GM04504 (cell line): ENCODE results near the gene SYCP3.
"Not testable (repeated sequence)": the region's sequence is repeated elsewhere in the genome, so short reads cannot be mapped to it uniquely, and the experiment has no call there.

Source experiments
- DNase-seq: peaks from one replicate; pipeline ENCODE4 v3.0.0-alpha.2; 2012; ENCODE audit warnings: low read depth

The SYCP3 gene

DNA sequence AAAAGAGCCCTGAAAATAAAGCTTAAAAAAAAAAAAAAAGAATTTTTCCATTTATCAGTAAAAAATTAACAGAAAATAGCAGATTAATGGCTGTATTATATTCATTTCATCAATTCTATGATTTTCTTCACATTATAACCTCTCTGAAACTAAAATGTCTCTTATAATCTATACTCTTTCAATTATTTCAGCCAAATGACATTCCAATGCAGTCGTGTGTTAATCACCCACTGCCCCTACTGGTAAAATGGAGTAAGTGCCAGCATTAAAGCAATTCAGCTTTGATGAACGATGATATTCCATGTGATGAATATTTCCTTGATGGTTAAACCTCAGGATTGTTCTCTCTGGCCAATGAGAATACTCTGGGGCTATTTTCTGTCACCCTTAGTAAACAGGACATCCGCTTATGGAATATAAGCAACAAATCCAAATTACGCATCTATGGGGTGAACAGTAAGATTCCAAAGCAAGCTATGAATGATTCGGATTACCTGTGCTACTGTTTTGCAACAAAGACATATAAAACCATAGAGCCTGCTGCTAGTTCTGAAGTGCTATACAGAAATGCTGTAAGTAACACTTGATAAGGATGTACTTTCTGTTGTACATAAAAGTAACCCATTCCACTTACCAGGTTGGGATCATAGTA lies 20.3 kb upstream of the SYCP3 start:
- DNase-seq, result no peak

DNA sequence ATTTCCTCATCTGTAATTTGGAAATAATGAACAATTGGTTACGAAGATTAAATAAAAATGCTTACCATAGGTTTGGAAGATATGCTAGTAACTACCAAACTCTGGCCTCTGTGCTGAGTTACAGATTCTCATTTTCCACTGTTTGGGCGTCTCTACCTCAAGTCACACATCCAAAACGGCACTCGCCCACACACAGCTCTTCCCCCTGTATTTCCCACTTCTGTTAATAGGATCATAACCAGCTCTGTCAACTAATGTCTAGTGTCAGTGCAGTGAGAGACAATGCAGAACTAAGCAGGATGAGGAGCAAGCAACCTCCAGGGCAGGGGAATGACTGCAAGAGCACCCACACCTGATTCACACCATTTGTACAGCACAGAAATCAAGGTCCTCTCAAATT lies 10.9 kb upstream of the SYCP3 start:
- no peak for DNase-seq

DNA sequence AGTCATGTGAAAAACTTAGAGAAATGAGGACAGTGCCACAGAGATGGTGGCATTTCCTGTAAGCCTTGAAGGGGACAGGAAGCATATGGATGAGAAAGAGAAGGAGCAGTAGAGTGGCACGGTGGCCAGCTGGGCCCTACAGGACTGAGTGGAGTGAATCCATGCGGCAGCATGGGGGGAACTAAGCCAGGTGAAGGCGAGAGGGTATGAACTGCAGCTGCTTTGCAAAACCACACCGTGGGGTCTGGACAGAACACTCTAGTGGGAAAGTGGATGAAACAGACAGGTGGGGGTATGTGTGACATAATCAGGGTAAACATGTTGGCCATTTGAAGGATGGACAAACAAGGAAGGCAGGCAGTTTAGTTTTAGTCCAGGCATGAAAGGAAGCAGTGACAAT lies 10.4 kb upstream of the SYCP3 start:
- DNase-seq, result no peak

DNA sequence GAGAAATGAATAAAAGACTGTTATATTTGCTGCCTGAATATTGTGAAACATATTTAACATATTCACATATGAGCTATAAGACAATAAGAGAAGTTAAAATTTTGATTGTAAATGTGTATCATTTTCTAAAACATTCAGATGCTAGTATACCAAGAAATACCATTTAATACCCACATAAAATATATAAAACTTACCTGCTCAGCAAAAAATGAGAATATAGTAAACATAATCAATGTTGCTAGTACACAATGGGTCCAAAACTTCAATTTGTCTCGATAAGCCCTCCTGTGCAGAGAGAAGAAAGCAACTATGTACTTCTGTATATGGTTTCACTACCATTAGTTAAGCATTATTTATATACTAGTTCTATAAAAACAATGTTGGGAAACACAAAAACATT lies 9.6 kb upstream of the SYCP3 start:
- DNase-seq, result no peak

DNA sequence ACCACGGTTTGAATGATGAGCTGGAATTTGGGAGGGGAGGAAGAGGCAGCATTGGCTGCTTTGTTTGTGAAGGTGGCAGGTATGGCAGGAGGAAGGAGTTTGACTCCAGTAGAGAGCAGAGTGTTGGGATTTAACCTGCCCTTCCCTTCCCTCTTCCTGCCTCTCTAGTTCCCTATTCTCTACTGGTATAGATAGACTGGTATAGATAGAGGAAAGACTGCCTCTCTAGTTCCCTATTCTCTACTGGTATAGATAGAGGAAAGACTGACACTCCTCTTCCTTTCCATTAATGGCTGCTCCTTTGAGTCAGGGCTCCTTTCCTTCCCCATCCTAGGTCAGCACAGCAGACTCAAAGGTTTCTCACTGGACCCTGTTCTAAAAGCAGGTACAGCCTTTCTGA lies 8.4 kb upstream of the SYCP3 start:
- DNase-seq, result no peak

DNA sequence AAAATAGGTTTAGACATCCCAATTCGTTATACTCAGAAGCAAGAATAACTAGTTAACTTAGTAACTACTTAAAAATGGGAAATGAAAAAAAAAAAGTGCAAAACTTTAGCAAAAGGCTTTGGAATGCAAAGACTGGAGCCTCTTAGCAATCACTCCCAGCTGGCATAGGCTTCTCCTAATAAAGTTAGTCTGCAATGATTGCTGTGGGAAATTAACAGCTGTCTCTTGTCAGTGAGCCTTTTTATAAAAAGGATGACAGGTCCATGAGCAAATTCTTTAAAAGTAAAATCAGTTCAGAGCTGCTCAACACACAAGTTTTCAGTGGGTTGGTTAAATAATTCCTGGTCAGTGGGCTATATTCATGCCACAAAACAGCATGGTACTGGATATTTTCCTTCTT lies 7.4 kb upstream of the SYCP3 start:
- peak; percentile 4 for DNase-seq

DNA sequence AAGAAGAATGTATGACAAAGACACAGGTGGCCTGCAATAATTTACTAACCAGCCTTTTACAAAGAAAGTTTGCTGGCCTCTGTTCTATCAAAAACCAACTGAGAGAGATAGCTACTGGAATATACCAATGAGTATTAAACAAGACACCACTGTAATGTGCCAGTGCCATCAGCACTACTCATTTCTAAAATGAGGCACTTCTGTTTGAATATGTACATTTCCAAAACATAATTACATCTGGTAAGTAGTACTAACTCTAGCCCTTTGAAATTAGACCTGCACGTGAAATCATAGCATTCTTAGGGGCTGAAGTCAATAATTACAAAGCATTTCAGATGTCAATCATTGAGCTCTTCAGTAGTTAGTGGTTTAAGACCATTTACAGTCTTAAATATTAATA lies 6.9 kb upstream of the SYCP3 start:
- DNase-seq, result no peak

DNA sequence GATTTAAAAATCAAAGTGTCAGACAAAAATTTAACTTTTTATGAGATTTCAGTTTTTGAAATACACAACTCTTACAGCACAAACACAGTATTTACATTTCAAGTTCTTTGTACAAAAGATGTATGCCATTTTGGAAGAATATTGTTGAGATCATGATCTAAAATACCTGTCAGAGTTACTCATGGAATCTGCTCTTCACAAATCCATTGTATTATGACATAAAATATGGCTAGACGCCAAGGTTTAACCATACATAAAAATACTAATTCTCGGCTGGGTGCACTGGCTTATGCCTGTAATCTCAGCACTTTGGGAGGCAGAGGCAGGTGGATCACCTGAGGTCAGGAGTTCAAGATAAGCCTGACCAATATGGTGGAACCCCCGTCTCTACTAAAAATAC lies 6.2 kb upstream of the SYCP3 start:
- DNase-seq, result no peak

DNA sequence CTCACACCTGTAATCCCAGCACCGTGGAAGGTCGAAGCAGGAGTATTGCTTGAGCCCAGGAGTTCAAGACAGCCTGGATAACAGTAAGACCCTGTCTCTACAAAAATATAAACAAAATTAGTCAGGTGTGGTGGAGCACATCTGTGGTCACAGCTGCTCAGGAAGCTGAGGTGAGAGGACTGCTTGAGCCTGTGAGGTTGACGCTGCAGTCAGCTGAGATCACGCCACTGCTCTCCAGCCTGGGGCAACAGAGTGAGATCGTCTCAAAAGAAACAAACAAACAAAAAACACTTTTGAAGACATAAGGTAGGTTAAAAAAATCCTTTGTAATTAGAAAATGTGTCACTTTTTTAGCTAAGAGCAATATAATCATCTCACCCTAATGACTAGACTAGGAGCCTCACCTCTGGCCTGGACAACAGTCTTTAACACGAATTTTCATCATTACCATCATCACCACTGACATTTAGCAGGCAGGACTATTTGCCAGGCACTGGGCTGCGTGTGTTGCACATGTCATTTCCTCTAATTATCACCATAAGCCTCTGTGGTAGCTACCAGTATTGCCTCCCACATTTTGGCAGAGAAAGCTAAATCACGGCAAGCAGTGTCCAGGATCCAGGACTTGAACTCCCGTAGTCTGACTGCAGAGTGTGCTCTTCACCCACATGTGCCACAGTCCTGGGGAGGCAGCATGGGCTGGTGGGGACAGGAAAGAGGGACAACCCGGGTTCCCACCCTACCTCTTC lies 4.6 kb upstream of the SYCP3 start:
- no peak for DNase-seq

DNA sequence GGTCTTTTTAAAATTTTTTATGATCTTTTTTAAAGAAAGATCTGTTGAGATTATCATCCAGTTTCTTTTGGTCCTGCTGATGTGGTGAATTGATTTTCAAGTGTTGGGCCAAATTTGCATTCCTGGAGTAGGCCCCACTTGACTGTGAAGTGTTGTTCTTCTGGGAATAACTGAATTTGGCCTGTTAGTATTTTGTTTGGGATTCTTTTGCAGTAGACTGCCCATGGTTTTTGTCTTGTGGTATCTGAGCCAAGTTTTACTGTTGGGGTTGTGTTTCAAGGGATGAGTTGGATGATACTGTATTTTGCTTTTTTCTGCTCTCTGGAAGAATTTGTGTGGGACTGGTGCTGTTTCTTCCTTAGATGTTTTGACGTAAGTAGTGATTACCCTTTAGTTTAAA lies 4.0 kb upstream of the SYCP3 start:
- no peak for DNase-seq

DNA sequence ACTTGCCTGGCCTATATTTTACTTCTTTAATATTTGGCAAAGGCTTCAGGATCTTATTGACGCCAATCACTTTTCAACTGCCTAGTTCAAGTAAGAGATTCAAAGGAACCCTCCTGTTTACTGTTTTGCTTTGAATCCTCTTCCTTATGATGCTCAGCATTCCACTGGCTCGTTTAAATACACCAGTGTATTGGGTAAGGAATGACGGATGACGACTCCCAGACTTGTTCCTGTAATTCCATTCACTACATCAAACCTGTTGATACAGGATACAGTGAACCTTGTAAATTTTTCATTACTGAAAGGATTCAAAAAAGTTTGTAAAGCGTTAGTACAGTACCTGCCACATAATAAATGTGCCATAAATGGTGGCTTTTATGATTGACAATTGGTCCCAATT lies 1.7 kb upstream of the SYCP3 start:
- no peak for DNase-seq

DNA sequence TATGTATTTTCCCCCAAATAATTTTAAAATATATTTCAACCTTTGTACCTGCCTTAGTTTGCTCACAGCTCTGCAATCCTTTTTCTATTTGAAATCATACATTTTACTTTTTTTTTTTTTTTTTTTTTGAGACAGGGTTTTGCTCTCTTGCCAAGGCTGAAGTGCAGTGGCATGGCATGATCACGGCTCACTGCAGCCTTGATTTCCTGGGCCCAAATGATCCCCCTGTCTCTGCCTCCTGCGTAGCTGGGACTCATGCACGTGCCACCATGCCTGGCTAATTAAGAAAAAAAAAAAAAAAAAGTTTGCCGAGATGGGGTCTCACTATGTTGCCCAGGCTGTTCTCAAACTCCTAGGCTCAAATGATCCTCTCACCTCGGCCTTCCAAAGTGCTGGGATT lies 1.3 kb upstream of the SYCP3 start:
- no peak for DNase-seq

DNA sequence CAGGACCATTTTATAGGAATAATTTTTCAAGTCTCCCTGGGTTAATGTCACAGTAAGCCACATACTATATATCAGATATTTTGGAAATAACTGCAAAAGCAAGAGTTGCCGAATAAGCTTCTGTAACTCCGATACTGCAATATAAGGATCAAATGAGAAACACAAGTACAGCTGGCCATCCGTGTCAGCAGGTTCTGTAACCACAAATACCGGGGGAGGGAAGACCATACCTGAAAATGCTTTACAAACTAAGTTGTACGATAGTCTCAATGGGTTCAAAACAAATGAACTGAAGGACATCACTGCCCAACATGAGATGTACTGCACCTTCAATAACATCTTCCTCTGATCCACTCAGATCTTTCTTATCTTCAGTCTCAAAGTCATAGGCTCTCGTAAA lies 1.8 kb downstream of the SYCP3 start:
- DNase-seq, result no peak

DNA sequence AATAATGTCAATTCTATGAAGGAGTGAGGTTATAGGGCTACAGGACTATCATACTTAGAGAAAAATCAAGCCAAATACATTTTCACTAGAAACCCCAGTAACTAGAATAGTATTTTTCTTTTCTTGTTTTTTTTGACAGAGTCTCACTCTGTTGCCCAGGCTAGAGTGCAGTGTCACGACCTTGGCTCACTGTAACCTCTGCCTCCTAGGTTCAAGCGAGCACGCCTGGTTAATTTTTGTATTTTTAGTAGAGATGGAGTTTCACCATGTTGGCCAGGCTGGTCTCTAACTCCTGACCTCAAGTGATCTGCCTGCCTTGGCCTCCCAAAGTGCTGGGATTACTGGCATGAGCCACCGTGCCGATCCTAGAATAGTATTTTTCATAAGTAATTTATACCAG lies 4.8 kb downstream of the SYCP3 start:
- DNase-seq, result not testable (repeated sequence)

DNA sequence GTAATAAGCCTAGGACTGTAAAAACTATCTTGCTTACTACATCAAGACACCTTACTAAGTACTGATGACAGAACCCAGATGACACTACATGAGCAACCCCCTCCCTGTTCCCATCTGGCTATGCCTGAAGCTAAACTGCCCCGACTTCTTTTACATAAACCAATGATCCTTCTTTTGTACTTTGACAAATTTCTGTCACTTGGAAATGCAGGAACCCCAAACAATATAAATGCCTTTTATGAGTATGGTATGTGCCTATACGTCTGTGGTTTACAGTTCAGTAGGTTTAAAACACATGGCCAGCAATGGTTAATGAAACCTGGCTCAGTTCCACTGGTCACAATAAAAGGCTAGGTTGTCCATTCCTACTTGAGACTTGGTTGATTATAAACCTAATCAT lies 6.1 kb downstream of the SYCP3 start:
- DNase-seq, result no peak

DNA sequence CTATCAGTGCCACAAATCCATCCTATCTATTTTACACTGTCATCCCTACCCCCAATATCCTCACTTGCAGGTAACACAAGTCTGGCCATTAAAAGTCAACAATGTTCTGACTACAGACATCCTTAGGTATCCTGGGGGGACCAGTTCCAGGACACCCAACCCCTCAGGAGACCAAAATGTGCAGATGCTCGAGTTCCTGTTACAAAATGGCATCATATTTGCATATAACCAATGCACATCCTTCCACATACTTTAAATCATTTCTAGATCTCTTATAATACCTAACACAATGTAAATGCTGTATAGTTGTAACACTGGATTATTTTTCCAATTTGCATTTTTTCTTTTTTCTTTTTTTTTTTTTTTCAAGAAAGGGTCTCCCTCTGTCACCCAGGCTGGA lies 6.9 kb downstream of the SYCP3 start:
- no peak for DNase-seq

DNA sequence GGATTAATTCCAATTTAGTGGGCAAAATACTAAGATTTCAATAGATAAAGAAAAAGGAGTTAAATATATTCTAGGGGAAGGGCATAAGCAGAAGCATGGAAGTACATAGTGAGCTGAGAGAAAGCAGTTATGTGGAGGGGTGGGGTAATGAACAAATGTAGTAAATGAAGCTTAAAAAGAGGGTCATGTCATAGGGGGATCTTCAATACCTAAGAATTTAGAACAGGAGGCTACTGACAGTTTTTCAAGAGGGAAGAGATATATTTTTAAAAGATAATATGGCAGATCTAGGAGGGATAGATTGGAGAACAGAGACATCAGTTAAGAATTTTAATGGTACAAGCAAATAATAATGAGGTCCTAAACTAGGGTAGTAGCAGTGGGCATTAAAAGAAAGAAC lies 9.4 kb downstream of the SYCP3 start:
- no peak for DNase-seq

DNA sequence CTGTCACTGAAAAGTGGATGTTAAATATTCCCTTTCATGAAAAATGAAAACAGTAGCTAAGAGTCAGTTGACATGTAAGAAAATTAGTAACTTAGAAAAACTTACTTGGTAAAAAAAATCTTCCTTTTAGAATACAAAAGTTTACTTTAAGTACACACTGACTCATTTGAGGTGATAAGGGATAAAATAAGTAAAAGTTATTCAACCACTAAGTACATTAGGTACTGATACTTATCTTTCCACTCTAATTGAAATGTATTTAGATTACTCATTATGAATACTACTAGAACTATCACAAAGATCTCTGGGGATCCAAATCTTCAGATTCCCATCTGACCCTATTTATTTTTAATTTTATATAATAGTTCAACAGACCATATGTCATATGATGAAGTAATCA lies 12.2 kb downstream of the SYCP3 start:
- no peak for DNase-seq

DNA sequence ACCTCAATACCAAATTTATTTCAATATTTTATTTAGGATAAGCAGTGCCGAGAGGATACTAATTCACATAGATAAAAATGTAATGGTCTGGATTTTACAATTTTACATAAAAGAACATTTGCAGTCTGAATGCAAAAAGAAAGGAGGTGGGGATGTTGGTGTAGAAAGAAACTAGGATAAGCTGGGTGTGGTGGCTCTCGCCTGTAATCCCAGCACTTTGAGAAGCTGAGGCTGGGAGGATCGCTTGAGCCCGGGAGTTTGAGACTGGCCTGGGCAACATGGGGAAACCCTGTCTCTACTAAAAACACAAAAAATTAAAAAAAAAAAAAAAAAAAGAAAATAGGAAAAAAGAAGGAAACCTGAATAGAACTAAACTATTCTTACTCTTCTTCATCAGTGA lies 16.9 kb downstream of the SYCP3 start:
- no peak for DNase-seq

DNA sequence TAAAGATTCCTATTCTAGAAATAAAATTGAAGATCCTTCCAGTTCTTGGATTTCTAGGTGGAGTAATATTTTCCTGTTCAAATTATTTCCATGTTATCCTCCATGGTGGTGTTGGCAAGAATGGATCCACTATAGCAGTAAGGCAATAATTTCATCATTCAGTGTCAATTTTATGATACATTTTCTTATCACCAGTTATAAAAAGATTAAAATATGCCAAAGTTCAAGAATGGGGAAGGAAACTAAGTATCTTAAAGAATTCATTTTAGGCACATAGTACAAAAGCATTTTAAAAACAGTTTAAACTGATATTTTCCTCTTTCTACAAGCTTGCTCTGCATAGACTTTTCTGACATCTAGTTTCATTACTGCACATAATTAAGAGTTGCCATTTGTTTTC lies 19.1 kb downstream of the SYCP3 start:
- no peak for DNase-seq

DNA sequence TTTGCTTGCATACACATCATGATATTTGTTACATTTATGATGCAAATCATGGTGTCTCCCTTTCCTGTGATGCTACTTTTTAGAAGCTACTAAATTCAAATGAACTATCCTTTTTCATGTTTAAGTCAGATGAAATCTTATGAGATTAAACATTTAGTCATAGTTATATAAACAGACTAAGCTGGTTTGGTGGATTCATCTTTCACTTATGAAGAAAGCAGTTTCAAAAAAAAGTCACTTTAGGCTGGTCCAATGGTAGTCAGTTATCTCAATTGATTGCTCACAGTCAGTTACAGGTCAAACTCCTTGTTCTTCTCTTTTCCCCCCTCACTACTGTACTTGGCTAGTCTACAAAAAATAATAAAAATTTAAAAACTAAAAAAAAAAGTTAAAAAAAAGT lies 19.7 kb downstream of the SYCP3 start:
- DNase-seq, result no peak

DNA sequence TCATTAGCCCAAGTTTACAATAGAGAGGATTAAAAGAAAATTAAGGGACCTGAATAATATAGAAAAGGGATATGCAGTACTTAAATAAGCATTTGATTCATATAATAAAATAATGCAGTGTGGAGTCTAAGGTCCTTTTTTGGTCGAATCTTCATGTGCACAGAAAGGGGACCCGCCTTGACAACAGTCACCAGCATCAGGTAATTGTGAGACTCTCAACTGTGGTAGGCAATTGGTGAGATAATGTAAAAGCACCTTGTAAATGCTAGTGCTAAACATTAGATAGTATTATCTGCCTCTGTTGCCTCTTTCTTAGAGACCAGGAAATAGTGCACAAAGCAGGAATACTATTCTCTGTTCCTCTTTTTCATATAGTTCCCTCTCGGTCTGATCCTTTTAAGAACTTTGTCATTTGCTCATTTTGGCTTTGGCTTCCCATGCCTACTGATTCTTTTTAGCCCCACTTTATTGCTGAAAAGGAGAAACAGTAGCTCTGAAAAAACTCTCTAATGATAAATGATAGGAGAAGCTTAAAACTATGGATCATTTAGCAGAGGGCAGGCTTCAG lies 24.3 kb downstream of the SYCP3 start:
- DNase-seq, result no peak

DNA sequence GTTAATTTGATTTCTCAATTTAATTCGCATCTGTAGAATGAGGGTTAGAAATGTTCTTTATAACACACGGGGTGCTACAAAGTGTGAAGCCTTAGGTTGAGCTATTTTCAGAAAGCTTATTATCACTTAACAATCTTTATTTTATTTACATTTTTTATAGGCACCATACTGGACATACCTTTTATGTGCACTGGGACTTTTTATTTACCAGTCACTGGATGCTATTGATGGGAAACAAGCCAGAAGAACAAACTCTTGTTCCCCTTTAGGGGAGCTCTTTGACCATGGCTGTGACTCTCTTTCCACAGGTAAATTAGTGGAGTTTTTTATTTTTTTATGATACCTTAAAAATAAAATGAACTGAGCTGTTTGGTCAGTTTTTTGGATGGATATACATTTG lies 25.3 kb downstream of the SYCP3 start:
- no peak for DNase-seq
